Mesenchymal stem cell (in vitro differentiated cells and primary cell): ENCODE data around the gene ZNF90.
"Not testable (repeated sequence)": the region's sequence is repeated elsewhere in the genome, so short reads cannot be mapped to it uniquely, and the experiment has no call there.

ENCODE experiments used
- DNase-seq: peaks from one replicate; pipeline ENCODE4 v3.0.0-alpha.2; 2013
- H2AFZ ChIP-seq: one replicate; pipeline ENCODE4 v1.6.1; 2013; ENCODE audit warnings: low read depth, mild to moderate bottlenecking, control low read depth, inconsistent platforms, low read length, moderate library complexity
- H2AK5ac ChIP-seq: 2 replicates; pipeline ENCODE4 v1.6.1; 2013; ENCODE audit warnings: low read length, moderate library complexity, mild to moderate bottlenecking, inconsistent platforms; ENCODE audit not compliant: severe bottlenecking
- H2BK120ac ChIP-seq: one replicate; pipeline ENCODE4 v1.6.1; 2013; ENCODE audit warnings: low read depth, mild to moderate bottlenecking, inconsistent platforms, low read length, moderate library complexity
- H2BK12ac ChIP-seq, 2 experiments: one replicate each; pipeline ENCODE4 v1.6.1; 2013; ENCODE audit warnings: inconsistent platforms in 2 of 2, low read length in 2 of 2, mild to moderate bottlenecking in 2 of 2, moderate library complexity in 2 of 2, control low read depth in 1 of 2
- H2BK15ac ChIP-seq: one replicate; pipeline ENCODE4 v1.6.1; 2013; ENCODE audit warnings: mild to moderate bottlenecking, low read depth, inconsistent platforms; ENCODE audit not compliant: poor library complexity, severe bottlenecking
- H2BK5ac ChIP-seq: 2 replicates; pipeline ENCODE4 v1.6.1; 2013; ENCODE audit warnings: low read depth, mild to moderate bottlenecking, low read length, control low read depth, inconsistent platforms; ENCODE audit not compliant: poor library complexity, severe bottlenecking
- H3K14ac ChIP-seq, 2 experiments: one replicate each; pipeline ENCODE4 v1.6.1; 2013; ENCODE audit warnings: inconsistent platforms in 2 of 2, low read length in 2 of 2, control low read depth in 1 of 2, mild to moderate bottlenecking in 1 of 2, moderate library complexity in 1 of 2
- H3K18ac ChIP-seq, 2 experiments: one replicate each; pipeline ENCODE4 v1.6.1; 2013; ENCODE audit warnings: inconsistent platforms in 2 of 2, low read length in 2 of 2, control low read depth in 1 of 2, low read depth in 1 of 2, mild to moderate bottlenecking in 1 of 2
- H3K23ac ChIP-seq, 2 experiments: one replicate each; pipeline ENCODE4 v1.6.1; 2013; ENCODE audit warnings: inconsistent platforms in 2 of 2, low read length in 2 of 2, mild to moderate bottlenecking in 2 of 2, moderate library complexity in 2 of 2, control low read depth in 1 of 2
- H3K27ac ChIP-seq: 2 replicates; pipeline ENCODE4 v1.5.1; 2013; ENCODE audit warnings: mild to moderate bottlenecking, moderate library complexity, low read length, control low read depth, inconsistent platforms; ENCODE audit not compliant: poor library complexity, severe bottlenecking
- H3K27me3 ChIP-seq, 2 experiments: 2 replicates each; pipeline versions ENCODE4 v1.6.1 to v1.7.0; 2013; ENCODE audit warnings: low read length in 2 of 2, mild to moderate bottlenecking in 2 of 2, moderate library complexity in 2 of 2, control low read depth in 1 of 2, inconsistent platforms in 1 of 2; ENCODE audit not compliant: control insufficient read depth in 1 of 2, insufficient read depth in 1 of 2
- H3K36me3 ChIP-seq, 2 experiments: 2 replicates each; pipeline versions ENCODE4 v1.6.1 to v1.7.0; 2013; ENCODE audit warnings: low read length in 2 of 2, control low read depth in 1 of 2, inconsistent platforms in 1 of 2, low read depth in 1 of 2, mild to moderate bottlenecking in 1 of 2; ENCODE audit not compliant: insufficient read depth in 2 of 2, control insufficient read depth in 1 of 2
- H3K4ac ChIP-seq, 2 experiments: one replicate each; pipeline ENCODE4 v1.6.1; 2013; ENCODE audit warnings: inconsistent platforms in 2 of 2, low read length in 2 of 2, mild to moderate bottlenecking in 2 of 2, moderate library complexity in 2 of 2, control low read depth in 1 of 2, low read depth in 1 of 2
- H3K4me1 ChIP-seq: 2 replicates; pipeline ENCODE4 v1.6.1; 2013; ENCODE audit warnings: low read depth, low read length, control low read depth; ENCODE audit not compliant: control insufficient read depth, insufficient read depth
- H3K4me2 ChIP-seq: 2 replicates; pipeline ENCODE4 v1.6.1; 2013; ENCODE audit warnings: low read length, mild to moderate bottlenecking, inconsistent platforms; ENCODE audit not compliant: poor library complexity, severe bottlenecking
- H3K4me3 ChIP-seq, 2 experiments: 2 replicates each; pipeline versions ENCODE4 v1.5.1 to v1.7.0; 2013; ENCODE audit warnings: low read length in 2 of 2, mild to moderate bottlenecking in 2 of 2, control low read depth in 1 of 2, low read depth in 1 of 2; ENCODE audit not compliant: insufficient read depth in 1 of 2
- H3K79me1 ChIP-seq: replicated peaks from 2 replicates; pipeline ENCODE4 v1.6.1; 2013; ENCODE audit warnings: mild to moderate bottlenecking, control low read depth, low read length, inconsistent platforms; ENCODE audit not compliant: poor library complexity, severe bottlenecking
- H3K9ac ChIP-seq: 2 replicates; pipeline ENCODE4 v1.7.0; 2013; ENCODE audit warnings: mild to moderate bottlenecking, low read length, moderate library complexity
- H3K9me3 ChIP-seq: 2 replicates; pipeline ENCODE4 v1.7.0; 2013; ENCODE audit warnings: mild to moderate bottlenecking, low read length; ENCODE audit not compliant: control insufficient read depth
- H4K8ac ChIP-seq: one replicate; pipeline ENCODE4 v1.6.1; 2013; ENCODE audit warnings: inconsistent platforms, mild to moderate bottlenecking, low read length, moderate library complexity
- H4K91ac ChIP-seq: one replicate; pipeline ENCODE4 v1.6.1; 2013; ENCODE audit warnings: mild to moderate bottlenecking, low read length, inconsistent platforms
- WGBS: methylation state at CpG from one replicate; pipeline ENCODE4 v1.1.7; 2013; ENCODE audit warnings: mixed read lengths; 5-methylcytosine and 5-hydroxymethylcytosine counted together

The ZNF90 gene

DNA sequence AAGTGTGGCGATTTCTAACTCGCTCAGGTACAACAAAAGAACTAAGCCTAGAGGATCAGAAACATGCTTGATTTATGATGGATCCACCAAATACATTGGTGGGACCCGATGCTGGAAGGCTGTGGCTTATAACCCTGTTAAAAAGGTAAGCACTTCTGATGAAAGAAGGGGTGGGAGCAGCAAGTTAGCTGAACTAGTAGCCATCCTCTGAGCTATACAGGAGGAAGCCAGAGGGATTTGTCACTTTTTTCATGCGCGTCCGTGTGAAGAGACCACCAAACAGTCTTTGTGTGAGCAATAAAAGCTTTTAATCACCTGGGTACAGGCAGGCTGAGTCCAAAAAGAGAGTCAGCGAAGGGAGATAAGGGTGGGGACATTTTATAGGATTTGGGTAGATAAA is 9.2 kb upstream of the ZNF90 start:
- H3K27ac ChIP-seq, DNase-seq, H3K4me2 ChIP-seq, H3K79me1 ChIP-seq, H2BK120ac ChIP-seq, H2BK12ac ChIP-seq, H3K4ac ChIP-seq, H3K9ac ChIP-seq, H2BK15ac ChIP-seq, H3K27me3 ChIP-seq, H3K18ac ChIP-seq, H3K36me3 ChIP-seq, H4K91ac ChIP-seq, H2BK5ac ChIP-seq, H4K8ac ChIP-seq, H3K4me1 ChIP-seq, H3K4me3 ChIP-seq, H2AFZ ChIP-seq, H2AK5ac ChIP-seq, H3K14ac ChIP-seq, H3K23ac ChIP-seq: not testable (repeated sequence)
- H3K9me3 ChIP-seq, result peaks cover 40% of the 10 kb centered on the region
- WGBS, result 21% methylated on average over 7 of the region's 7 CpGs

DNA sequence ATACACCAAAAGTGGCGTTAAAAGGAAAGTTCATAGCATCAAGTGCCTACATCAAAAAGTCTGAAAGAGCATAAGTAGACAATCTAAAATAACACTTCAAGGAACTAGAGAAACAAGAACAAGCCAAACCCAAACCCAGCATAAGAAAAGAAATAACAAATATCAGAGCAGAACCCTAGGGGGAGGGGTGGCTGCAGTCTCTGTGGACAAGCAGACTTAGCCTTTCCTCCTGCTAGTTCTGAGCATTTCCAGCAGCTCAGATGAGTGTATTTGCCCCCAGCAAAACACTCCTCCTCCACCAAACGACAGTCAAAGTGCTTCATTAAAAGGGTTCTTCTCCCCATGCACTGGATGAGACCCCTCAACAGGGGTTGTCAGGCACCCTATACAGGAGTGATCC is 7.1 kb upstream of the ZNF90 start:
- no peak for DNase-seq
- H3K36me3 ChIP-seq, result no peaks in the 10 kb centered on the region
- H3K4me3 ChIP-seq, result no peak overlapping the region
- no peak overlapping the region for H2BK15ac ChIP-seq
- H4K8ac ChIP-seq, result no peak overlapping the region
- no peak overlapping the region for H2BK120ac ChIP-seq
- no peak overlapping the region for H3K27ac ChIP-seq
- no peak overlapping the region for H2BK12ac ChIP-seq
- no peak overlapping the region for H2BK5ac ChIP-seq
- H4K91ac ChIP-seq, result no peak overlapping the region
- H3K79me1 ChIP-seq, result no peaks in the 10 kb centered on the region
- H3K14ac ChIP-seq, result no peak overlapping the region
- no peak overlapping the region for H3K9ac ChIP-seq
- H3K18ac ChIP-seq, result no peak overlapping the region
- no peak overlapping the region for H3K4me2 ChIP-seq
- peaks cover 46% of the 10 kb centered on the region for H3K9me3 ChIP-seq
- no peak overlapping the region for H2AK5ac ChIP-seq
- no peaks in the 10 kb centered on the region for H3K27me3 ChIP-seq
- H3K4ac ChIP-seq, result no peak overlapping the region
- WGBS, result 56% methylated on average over 2 of the region's 2 CpGs
- H3K23ac ChIP-seq, result no peak overlapping the region
- H2AFZ ChIP-seq, result no peak overlapping the region
- no peaks in the 10 kb centered on the region for H3K4me1 ChIP-seq

DNA sequence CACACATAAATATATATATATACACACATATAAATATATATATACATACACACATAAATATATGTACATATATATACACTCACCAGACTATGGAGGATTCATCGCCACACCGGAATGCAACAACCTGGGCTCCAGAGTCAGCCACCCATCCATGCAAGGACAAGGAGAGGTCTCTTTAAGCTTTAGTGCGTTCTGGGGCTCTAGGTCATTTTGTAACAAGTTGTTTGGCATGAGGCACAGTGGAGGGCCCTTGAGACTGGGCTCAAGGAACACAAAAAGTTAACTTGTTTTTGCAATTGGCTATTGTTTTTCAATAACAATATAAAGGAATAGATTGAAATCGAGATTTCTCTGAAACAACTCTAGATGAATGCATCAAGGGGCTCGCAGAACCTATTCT is 4.9 kb upstream of the ZNF90 start:
- H3K23ac ChIP-seq, result no peak overlapping the region
- H4K8ac ChIP-seq, result no peak overlapping the region
- H2BK12ac ChIP-seq, result no peak overlapping the region
- no peak overlapping the region for H4K91ac ChIP-seq
- no peak for DNase-seq
- H2AFZ ChIP-seq, result no peak overlapping the region
- WGBS, result 90% methylated on average over 3 of the region's 5 CpGs
- H3K27me3 ChIP-seq, result no peaks in the 10 kb centered on the region
- no peak overlapping the region for H3K18ac ChIP-seq
- H3K27ac ChIP-seq, result no peak overlapping the region
- H3K4ac ChIP-seq, result no peak overlapping the region
- no peak overlapping the region for H2AK5ac ChIP-seq
- no peak overlapping the region for H3K9ac ChIP-seq
- H3K14ac ChIP-seq, result no peak overlapping the region
- no peak overlapping the region for H2BK5ac ChIP-seq
- H3K9me3 ChIP-seq, result peaks cover 37% of the 10 kb centered on the region
- no peak overlapping the region for H2BK120ac ChIP-seq
- H3K79me1 ChIP-seq, result no peaks in the 10 kb centered on the region
- H3K4me1 ChIP-seq, result peaks cover under 1% of the 10 kb centered on the region
- no peak overlapping the region for H2BK15ac ChIP-seq
- H3K4me2 ChIP-seq, result no peak overlapping the region
- H3K36me3 ChIP-seq, result no peaks in the 10 kb centered on the region
- H3K4me3 ChIP-seq, result no peak overlapping the region

DNA sequence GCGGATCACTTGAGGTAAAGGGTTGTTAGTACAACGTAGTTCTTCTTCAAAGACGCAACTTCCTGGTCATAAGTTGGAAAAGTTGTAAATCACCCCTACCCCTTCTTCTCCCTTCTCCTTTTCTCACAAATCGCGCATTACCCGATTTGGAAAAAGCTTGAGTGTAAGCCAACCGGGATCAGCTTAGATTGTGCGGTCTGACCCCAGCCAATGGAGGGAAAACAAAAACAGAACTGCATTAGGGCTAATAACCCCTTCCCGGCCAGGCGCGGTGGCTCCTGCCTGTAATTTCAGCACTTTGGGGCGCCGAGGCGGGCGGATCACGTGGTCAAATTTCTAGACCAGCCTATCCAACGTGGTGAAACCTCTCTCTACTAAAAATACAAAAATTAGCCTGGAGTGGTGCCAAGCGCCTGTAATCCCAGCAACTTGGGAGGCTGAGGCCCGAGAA is 806 bp downstream of the ZNF90 start:
- Histone ChIP-seq H3K9ac (peak overlapping the region; percentile 79), H2BK15ac (no peak overlapping the region), H3K79me1 (peaks cover 22% of the 10 kb centered on the region), H3K14ac (no peak overlapping the region), H3K23ac (no peak overlapping the region), H3K27me3 (no peaks in the 10 kb centered on the region), H3K4me3 (peak overlapping the region; percentile 53 to 73), H3K4me2 (peak overlapping the region; percentile 79), H4K8ac (no peak overlapping the region), H3K4me1 (peaks cover 4% of the 10 kb centered on the region), H2BK120ac (no peak overlapping the region), H2AK5ac (no peak overlapping the region), H2AFZ (no peak overlapping the region), H3K18ac (peak overlapping the region in 1 of 2 experiments; percentile 19), H2BK5ac (no peak overlapping the region), H2BK12ac (no peak overlapping the region), H3K9me3 (peaks cover 22% of the 10 kb centered on the region), H3K36me3 (peaks cover 0 to 4% of the 10 kb centered on the region in 2 experiments), H4K91ac (no peak overlapping the region), H3K27ac (no peak overlapping the region), H3K4ac (no peak overlapping the region)
- WGBS, result 1% methylated on average over 17 of the region's 19 CpGs
- DNase-seq, result peak; percentile 48
